HL-60 (cell line): ENCODE data around the gene RHNO1.

Experiments used
- CTCF ChIP-seq: IDR thresholded peaks from one replicate; pipeline ENCODE4 v1.5.1; 2011; ENCODE audit warnings: low read length, control low read depth, inconsistent platforms; ENCODE audit not compliant: insufficient read depth
- POLR2AphosphoS5 ChIP-seq: IDR thresholded peaks from 2 replicates; pipeline ENCODE4 v1.6.1; 2012; ENCODE audit warnings: low read depth
- REST ChIP-seq: IDR thresholded peaks from 2 replicates; pipeline ENCODE4 v1.6.1; 2012; ENCODE audit warnings: low read depth; ENCODE audit not compliant: insufficient replicate concordance

GRCh38 chr12:2897418-2897817 is 20.4 kb downstream of the RHNO1 start:
- TF ChIP-seq CTCF (no peak), POLR2AphosphoS5 (no peak), REST (no peak)
